NT2/D1 (cell line): ENCODE measurements around the gene PTK6.

ENCODE experiments used
- DNase-seq: peaks from one replicate; pipeline ENCODE4 v3.0.0-alpha.2; 2011; ENCODE audit warnings: low read depth, low spot score
- H3K27me3 ChIP-seq: 2 replicates; pipeline ENCODE4 v1.6.0; 2011; ENCODE audit warnings: mild to moderate bottlenecking; ENCODE audit not compliant: insufficient read length, insufficient read depth
- H3K36me3 ChIP-seq: 2 replicates; pipeline ENCODE4 v1.6.1; 2011; ENCODE audit warnings: mild to moderate bottlenecking, low read length, mixed read lengths; ENCODE audit not compliant: insufficient read depth, insufficient read length
- H3K4me1 ChIP-seq: 2 replicates; pipeline ENCODE4 v1.5.1; 2011; ENCODE audit not compliant: insufficient read depth, insufficient read length
- H3K4me3 ChIP-seq: 2 replicates; pipeline ENCODE4 v1.5.1; 2011; ENCODE audit warnings: low read depth; ENCODE audit not compliant: insufficient read length
- H3K9ac ChIP-seq: 2 replicates; pipeline ENCODE4 v1.6.0; 2011; ENCODE audit warnings: low read depth; ENCODE audit not compliant: insufficient read length
- H3K9me3 ChIP-seq: 2 replicates; pipeline ENCODE4 v1.5.1; 2011; ENCODE audit warnings: mild to moderate bottlenecking, low read length; ENCODE audit not compliant: insufficient read depth
- SUZ12 ChIP-seq: IDR thresholded peaks from 2 replicates; pipeline ENCODE4 v1.6.1; 2011; ENCODE audit not compliant: insufficient read length, insufficient read depth; ENCODE audit errors: extremely low read depth
- ZNF274 ChIP-seq: IDR thresholded peaks from 2 replicates; pipeline ENCODE4 v1.6.1; 2011; ENCODE audit warnings: mild to moderate bottlenecking, low read depth, low read length

PTK6 gene

DNA sequence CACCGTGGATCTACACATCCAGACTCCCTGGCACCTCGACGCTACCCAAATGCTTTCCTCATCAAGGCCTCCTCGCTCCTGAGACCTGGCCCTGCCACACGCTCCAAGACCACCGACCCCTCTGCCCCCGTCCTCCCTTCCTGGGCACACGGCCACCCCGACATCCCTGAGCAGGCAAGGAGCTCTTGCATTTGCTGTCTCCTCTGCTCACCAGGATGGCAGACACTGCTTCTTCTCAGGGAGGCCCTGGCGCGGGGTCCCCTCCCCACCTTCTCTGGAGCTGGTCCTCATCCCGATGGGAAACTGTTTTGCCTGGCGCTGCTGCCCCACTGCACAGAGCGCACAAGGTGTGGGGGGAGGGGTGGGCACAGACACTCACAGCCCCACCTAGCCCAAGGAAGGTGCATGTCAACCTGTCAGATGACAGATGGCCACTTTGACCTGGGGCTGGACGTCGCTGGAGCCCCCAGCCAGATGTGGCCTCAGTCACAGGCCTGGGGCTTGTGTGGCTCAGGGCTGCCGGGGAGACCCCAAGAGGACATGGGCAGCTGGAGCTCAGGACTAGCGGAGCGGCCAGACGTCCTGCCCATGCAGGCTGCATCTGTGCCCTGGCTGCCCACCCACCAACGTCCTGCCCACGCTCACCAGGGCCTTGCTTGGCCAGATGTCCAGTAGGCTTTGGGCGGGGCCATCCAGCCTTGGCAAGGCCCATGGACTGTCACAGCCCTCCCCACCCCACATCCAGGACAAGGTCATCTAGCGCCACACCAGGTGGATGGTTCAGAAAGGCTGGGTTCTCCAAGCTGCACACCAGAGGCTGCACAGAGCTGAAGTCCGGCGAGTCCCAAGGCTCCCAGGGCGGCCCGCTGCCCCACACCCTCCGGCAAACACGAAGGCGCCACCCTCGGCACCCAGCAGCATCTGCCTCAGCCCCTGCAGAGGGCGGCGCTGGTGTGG, 58.6 kb downstream of the PTK6 start:
- Histone ChIP-seq H3K27me3 (peaks cover 25% of the 10 kb centered on the region), H3K4me3 (no peak overlapping the region), H3K36me3 (no peaks in the 10 kb centered on the region), H3K4me1 (peaks cover 40% of the 10 kb centered on the region), H3K9ac (no peak overlapping the region), H3K9me3 (no peaks in the 10 kb centered on the region)
- no peak for DNase-seq
- TF ChIP-seq SUZ12 (no peak), ZNF274 (no peak)
